ENCODE results near the gene CHST13. TPM values are rescaled to one million over a fixed set of nuclear protein-coding genes. Genes with fewer than 3 reads are reported as not detected.
A peak's percentile ranks its signal among the peaks of the same experiment; 100 is the strongest.

CHST13 gene
- total and polyA plus RNA-seq, 7 donors, result 0.07 to 0.20 TPM; not detected in 5

DNA sequence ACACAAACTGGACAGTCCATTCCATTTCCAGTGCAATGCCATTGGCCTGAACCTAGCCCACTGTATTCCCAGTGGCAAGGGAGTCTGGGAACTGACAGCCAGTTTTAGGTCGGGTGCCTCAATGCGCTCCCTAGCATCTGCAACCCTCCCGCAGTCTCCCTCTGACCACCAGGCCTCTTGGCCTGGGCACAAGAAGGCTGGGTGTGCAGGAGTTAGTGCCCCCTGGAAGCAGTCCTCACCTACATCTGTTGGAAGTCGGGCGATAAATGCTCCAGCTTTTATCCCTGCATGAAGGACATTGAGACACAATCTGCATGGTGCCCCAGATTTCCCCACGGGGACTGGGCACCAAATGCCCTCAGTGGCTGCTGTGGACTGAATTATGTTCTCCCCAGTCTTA is 22.1 kb downstream of the CHST13 start:
- ATAC-seq (no peak), DNase-seq (peak in 1 of 2 donors; percentile 32)
- intact Hi-C loops (cut with DNase I), result no loop called here
- Histone ChIP-seq H3K4me3 (no peak overlapping the region), H3K27me3 (ENCODE audit: insufficient read depth in 3 of 3, low read length in 2 of 3) (peaks cover 0 to 28% (median 4%) of the 10 kb centered on the region in 3 donors), H3K36me3 (ENCODE audit: insufficient read depth in 1 of 2, low read depth in 1 of 2) (no peaks in the 10 kb centered on the region), H3K27ac (no peak overlapping the region), H3K9me3 (no peaks in the 10 kb centered on the region), H3K4me1 (no peaks in the 10 kb centered on the region)
- WGBS, 3 donors, result 91 to 95% (median 93%) methylated on average over 6 of the region's 6 CpGs
- no peak for TF ChIP-seq CTCF (IDR thresholded peaks at IDR 0.05)

DNA sequence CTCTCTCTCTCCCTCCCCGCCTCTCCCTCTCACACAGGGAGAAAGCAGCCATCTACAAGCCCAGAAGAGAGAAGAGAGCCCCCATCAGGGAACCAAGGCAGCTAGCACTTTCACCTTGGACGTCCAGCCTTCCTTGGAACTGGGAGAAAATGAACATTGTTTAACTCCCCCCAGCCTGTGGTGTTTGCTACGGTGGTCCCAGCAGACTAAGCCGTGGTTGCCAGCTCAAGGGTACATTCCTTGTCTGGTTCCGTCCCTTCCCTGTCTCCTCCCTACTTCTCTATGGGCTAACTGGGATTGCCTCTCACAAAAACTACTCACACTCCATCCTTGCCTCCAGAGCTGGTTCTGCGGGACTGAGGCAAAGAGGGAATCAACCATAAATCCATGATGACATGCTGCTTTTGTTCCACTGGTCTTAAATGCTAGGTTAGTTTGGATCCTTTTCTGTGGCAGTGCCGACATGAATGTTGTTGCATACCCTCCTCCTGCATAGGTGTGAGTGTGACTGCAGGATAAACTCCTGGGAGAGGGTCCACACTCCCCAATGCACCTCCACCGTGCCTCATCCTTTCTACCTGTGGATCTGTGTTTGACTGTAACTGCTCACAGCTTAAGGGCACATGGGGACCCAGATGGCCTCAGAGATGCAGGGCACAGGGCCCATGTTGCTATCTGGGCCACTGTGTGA is 22.7 kb downstream of the CHST13 start:
- intact Hi-C loops (cut with DNase I), result no loop called here
- TF ChIP-seq CTCF (IDR thresholded peaks at IDR 0.05), result no peak
- 77 to 91% (median 84%) methylated on average over 8 of the region's 8 CpGs for WGBS, 3 donors

GRCh38 chr3:126547721-126548120 is 23.8 kb downstream of the CHST13 start:
- Histone ChIP-seq H3K36me3 (ENCODE audit: insufficient read depth in 1 of 2, low read depth in 1 of 2) (no peaks in the 10 kb centered on the region), H3K27ac (no peak overlapping the region), H3K27me3 (ENCODE audit: insufficient read depth in 3 of 3, low read length in 2 of 3) (peaks cover 0 to 11% (median 0%) of the 10 kb centered on the region in 3 donors), H3K4me3 (no peak overlapping the region), H3K4me1 (no peaks in the 10 kb centered on the region), H3K9me3 (no peaks in the 10 kb centered on the region)
- WGBS, 3 donors, result 90 to 100% (median 100%) methylated on average over 1 of the region's 1 CpG
- DNase-seq, result peak in 1 of 2 donors; percentile 4
- TF ChIP-seq CTCF (IDR thresholded peaks at IDR 0.05), result no peak
- no peak for ATAC-seq
- intact Hi-C loops (cut with DNase I), result no loop called here

More for the DNA sequence above, 22.7 kb downstream of the CHST13 start:
- Histone ChIP-seq H3K4me3 (no peak overlapping the region), H3K4me1 (no peaks in the 10 kb centered on the region), H3K27me3 (ENCODE audit: insufficient read depth in 3 of 3, low read length in 2 of 3) (peaks cover 0 to 21% (median 4%) of the 10 kb centered on the region in 3 donors), H3K36me3 (ENCODE audit: insufficient read depth in 1 of 2, low read depth in 1 of 2) (no peaks in the 10 kb centered on the region), H3K9me3 (no peaks in the 10 kb centered on the region), H3K27ac (no peak overlapping the region)
- ATAC-seq (no peak), DNase-seq (peak in 1 of 2 donors; percentile 13)

GRCh38 chr3:126548556-126549466 is 24.9 kb downstream of the CHST13 start:
- intact Hi-C loops (cut with DNase I), result no loop called here
- Histone ChIP-seq H3K36me3 (ENCODE audit: insufficient read depth in 1 of 2, low read depth in 1 of 2) (no peaks in the 10 kb centered on the region), H3K27me3 (ENCODE audit: insufficient read depth in 3 of 3, low read length in 2 of 3) (peaks cover 0 to under 1% (median 0%) of the 10 kb centered on the region in 3 donors), H3K4me1 (no peaks in the 10 kb centered on the region), H3K27ac (no peak overlapping the region), H3K4me3 (no peak overlapping the region), H3K9me3 (no peaks in the 10 kb centered on the region)
- ATAC-seq (no peak), DNase-seq (peak in 1 of 2 donors; percentile 20)
- TF ChIP-seq CTCF (IDR thresholded peaks at IDR 0.05), result no peak
- WGBS, 3 donors, result 70 to 75% (median 71%) methylated on average over 9 of the region's 9 CpGs

Data from psoas muscle (tissue), 8 donors.